RCC 7860 (cell line): ENCODE data around the gene CFAP54.
"Not testable (repeated sequence)": the region's sequence is repeated elsewhere in the genome, so short reads cannot be mapped to it uniquely, and the experiment has no call there.

Experiments used
- DNase-seq: peaks from one replicate; pipeline ENCODE4 v3.0.0-alpha.2; 2015; ENCODE audit warnings: low spot score
- FAIRE-seq: peaks from 2 replicates; lab custom pipeline; 2012; peaks lifted over from hg19 to GRCh38; lab: Jason Lieb, UNC

CFAP54 gene

GRCh38 chr12:96473394-96474093, 15.8 kb upstream of the CFAP54 start:
- FAIRE-seq (no peak), DNase-seq (no peak)

- DNase-seq (no peak), FAIRE-seq (no peak)
Measured at GRCh38 chr12:96474206-96474605, 15.2 kb upstream of the CFAP54 start.

DNA sequence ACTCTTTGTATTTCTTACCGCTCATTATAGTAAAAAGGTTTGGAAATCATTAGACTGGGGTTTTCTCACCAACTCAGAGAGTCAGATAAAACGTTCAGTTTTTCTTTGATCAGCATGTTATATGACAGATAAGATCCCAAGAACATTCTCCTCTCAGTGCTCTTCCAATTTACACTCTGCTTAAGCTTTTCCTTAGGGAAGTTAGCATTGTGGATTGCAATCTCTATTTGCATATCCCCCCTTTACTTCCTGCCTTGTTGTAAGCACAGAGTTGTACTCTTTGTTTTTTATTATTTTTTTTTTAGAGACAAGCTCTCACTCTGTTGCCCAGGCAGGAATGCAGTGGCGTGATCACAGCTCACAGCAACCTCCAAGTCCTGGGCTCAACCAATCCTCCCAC, 11.4 kb upstream of the CFAP54 start:
- no peak for DNase-seq
- no peak for FAIRE-seq

DNA sequence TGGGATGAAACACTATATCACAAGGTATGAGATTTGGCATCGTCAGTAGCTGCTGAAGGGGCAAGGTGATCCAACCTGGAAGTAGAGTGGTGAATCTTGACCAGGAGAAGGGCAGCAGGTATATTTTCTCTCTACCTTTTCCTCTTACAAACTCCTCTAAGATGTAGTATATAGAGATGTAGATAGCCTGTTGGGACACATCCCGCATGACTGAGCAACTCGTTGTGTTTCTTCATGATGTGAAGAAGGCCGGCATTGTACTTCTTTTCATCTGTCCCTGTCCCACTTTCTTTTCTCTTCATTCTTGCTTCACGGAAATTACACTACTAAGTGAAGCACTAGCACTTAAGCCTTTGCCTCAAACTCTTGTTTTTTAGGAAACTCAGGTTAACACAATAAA, 7.3 kb upstream of the CFAP54 start:
- no peak for FAIRE-seq
- DNase-seq: no peak

DNA sequence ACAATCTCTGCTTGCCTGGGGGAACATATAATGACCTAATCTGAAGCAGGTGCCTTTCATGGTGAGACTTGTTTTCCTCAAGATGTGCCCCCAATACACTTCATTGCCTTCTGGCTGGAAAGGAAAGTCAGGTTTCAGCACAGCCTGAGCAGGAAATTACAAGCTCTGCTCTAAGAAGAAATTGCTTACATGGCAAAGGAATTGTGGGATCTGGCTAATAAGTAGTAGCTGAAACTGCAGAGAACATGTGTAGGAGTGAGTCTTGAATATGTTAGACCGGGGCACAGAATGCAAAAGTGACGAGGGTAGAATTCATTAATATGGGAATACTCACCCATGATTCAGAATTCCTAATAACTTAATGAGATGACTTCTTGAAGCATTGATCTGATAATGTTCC, 6.3 kb upstream of the CFAP54 start:
- DNase-seq (no peak), FAIRE-seq (no peak)

DNA sequence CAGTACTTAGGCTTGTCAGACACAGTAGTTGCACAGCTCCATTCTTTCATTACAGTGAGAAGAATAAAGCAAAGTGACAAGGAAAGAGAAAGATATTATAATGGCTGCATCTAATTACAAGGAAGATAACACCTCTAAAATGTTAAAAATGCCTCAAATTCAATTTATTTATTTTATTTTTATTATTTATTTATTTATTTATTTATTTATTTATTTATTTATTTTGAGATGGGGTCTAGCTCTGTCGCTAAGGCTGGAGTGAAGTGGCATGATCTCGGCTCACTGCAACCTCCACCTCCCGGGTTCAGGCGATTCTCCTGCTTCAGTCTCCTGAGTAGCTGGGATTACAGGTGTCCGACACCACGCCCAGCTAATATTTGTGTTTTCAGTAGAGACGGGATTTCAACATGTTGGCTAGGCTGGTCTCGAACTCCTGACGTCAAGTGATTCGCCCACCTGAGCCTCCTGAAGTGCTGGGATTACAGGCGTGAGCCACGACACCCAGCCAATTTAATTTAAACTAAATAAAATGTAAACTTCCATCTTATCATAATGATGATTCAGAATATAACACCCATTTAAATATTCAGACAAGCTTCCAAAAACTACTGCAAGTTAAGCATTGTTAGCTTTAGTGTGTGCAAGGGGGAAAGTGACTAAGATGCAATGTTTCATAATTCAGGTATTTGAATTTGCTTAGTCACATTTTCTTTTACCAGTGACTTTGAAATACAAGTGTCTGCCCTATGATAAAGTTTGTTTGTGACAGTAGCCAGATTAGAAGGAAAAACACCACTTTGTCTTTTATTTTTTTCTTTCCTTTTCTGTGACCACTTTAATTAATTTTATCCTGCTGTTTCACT, 2.4 kb upstream of the CFAP54 start:
- DNase-seq (peak; percentile 66), FAIRE-seq (peak; percentile 83)

- DNase-seq: no peak
Measured at GRCh38 chr12:96487634-96488033, 1.7 kb upstream of the CFAP54 start.

GRCh38 chr12:96493106-96493505, 3.7 kb downstream of the CFAP54 start:
- DNase-seq (no peak), FAIRE-seq (no peak)

More at GRCh38 chr12:96487634-96488033, 1.7 kb upstream of the CFAP54 start:
- FAIRE-seq: no peak

DNA sequence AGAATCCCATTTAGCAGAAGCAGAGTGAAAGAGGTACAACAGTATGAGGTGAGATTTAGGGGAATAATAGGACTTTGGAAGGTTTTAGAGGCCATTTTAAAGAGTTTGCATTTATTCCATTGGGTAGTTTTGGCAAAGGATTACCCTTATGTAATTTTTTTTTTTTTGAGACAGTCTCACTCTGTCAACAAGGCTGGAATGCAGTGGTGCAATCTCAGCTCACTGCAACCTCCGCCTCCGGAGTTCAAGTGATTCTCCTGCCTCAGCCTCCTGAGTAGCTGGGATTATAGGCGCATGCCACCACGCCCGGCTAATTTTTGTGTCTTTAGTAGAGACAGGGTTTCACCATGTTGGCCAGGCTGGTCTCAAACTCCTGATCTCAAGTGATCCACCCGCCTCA, 4.8 kb downstream of the CFAP54 start:
- DNase-seq, FAIRE-seq: not testable (repeated sequence)

- DNase-seq: no peak
- no peak for FAIRE-seq
Measured at GRCh38 chr12:96495155-96495554, 5.8 kb downstream of the CFAP54 start.

DNA sequence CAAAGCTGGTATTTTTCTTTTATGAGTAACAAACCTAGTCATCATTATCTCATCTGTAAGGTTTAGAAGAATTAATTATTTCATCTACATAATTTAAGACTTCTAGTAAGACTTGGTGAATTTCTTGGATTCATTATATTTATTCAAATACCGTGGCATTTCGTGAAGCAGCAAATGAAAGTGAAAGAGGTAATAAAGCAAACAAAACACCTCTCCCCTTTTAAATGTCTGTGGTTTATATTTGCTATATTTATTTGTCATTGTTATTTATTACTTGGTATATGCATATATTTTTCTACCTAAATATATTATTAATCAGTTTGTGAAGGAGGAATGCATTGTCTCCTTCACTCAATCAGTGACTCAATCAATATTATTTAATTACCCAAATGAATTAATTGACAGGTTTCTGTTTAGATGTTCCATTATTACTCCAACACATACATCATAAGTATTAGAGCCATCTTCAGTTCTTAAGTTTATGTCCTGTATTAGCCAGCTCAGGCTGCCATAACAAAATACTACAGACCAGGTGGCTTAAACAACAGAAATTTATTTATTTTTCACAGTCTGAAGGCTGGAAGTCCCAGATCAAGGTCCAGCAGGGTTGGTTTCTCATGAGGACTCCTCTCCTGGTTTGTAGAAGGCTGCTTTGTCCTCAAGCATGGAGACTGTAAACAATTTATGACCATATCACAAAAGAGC, 6.6 kb downstream of the CFAP54 start:
- FAIRE-seq (no peak), DNase-seq (no peak)

- no peak for FAIRE-seq
- no peak for DNase-seq
Measured at GRCh38 chr12:96496944-96497343, 7.6 kb downstream of the CFAP54 start.

DNA sequence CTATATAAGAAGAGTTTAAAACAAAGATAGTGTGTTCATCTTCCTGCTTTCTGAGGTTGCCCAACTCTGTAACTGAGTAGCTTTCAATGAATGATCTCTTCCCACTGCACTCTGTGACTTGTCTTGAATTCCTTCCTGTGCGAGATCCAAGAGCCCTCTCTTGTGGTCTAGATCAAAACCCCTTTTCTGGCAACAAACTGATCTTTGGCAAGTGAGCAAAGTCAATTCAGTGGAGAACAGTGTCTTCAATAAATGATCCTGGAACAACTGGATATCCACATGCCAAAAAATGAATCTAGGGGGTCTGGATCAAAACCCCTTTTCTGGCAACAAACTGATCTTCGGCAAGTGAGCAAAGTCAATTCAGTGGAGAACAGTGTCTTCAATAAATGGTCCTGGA, 8.5 kb downstream of the CFAP54 start:
- FAIRE-seq (no peak), DNase-seq (no peak)

- DNase-seq (no peak), FAIRE-seq (no peak)
Measured at GRCh38 chr12:96500693-96501092, 11.3 kb downstream of the CFAP54 start.

DNA sequence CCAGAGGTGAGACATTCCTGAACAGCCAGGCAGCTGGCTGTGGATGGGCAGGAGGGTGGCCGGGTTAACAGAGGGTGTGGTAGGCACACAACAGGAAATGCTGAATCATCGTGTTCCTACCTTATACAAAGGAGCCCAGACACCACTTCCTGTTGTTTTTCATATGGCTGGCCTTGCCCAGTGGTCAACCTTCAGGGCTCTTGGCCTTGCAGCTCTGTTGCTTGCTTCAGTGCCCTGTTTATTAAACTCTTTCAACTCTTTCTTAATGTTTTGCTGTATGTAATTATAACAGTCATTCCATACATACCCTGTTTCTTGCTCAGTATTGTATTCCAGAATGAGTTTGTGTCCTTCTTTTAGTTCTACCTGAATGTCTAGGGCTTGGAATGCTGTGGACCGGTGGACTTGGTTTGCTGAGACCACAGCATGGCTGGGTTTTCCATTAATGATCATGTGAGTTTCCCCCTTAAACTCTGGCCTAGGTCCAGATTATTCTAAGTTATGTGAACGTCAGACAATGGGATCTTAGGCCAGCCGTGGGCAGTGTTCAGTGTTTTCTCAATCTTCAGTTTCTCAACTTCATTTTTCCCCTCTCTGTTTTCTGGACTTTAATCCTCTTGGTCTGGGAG, 11.9 kb downstream of the CFAP54 start:
- DNase-seq (peak; percentile 82), FAIRE-seq (peak; percentile 80)

DNA sequence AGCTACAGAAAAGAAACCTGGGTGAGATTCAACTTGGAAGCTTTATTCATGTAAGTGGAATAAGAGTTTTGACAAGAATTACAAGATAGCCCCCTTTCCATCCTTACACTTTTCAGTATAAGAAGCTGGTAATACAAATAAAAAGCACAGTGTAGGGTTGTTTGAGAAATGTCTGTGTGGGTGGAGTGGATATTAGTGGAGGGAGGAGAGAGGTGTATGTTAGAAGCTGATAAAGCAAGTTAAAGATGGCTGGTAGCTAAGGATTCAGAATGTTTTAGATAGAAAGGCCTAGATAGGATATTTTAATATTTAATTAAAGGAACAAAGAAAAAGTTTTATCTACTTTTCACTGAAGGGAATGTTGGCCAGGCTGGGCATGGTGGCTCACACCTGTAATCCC, 12.5 kb downstream of the CFAP54 start:
- FAIRE-seq (no peak), DNase-seq (no peak)

- FAIRE-seq (peak; percentile 11), DNase-seq (no peak)
Measured at GRCh38 chr12:96502477-96502876, 13.1 kb downstream of the CFAP54 start.

DNA sequence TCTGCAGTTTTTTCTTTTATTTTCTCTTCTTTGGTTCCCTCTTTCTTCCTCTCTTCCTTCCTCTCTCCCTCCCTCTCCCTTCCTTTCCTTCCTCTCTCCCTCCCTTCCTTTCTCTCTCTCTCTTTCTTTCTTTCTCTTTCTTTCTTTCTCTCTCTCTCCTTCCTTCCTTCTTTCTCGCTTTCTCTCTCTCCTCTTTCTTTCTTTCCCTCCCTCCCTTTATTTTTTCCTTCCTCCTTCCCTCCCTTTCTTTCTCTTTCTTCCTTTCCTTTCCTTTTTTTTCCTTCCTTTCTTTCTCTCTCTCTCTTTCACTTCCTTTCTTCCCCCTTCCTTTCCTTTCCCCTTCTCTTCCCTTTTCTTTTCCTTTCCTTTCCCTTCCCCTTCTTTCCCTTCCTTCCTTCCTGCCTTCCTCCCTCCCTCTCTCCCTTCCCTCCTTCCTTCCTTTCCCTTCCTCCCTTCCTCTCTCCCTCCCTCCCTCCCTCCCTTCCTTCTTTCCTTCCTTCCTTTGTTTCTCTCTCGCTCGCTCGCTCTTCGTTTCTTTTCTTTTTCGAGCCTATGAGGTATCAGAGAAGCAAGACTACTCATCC, 13.7 kb downstream of the CFAP54 start:
- DNase-seq (no peak), FAIRE-seq (no peak)

DNA sequence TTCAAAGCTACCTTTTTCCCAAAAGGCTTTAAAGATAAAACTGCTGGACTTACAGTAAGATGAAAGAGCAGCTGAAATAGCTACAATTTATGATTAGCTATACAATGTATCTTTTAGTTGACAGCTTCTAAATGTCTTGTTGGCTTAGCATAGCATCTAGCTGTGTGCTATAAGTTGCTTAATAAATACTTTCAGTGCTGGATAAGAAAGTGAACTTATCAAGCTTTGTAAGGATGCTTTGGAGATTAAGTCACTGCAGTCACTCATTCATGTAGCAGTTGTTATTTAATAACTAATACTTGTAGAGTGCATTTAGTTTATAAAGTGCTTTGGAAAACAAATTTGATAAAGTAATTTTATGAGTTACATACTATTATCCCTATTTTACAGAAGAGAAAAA, 14.6 kb downstream of the CFAP54 start:
- FAIRE-seq (no peak), DNase-seq (no peak)

GRCh38 chr12:96506776-96507175, 17.4 kb downstream of the CFAP54 start:
- DNase-seq (no peak), FAIRE-seq (no peak)

GRCh38 chr12:96510306-96510764, 21.0 kb downstream of the CFAP54 start:
- DNase-seq: no peak
- no peak for FAIRE-seq
